GM23338 (cell line): ENCODE results near the gene SVBP. TPM values are rescaled to one million over a fixed set of nuclear protein-coding genes. Genes with fewer than 3 reads are reported as not detected.

Experiments used
- ATAC-seq: fragments of 200-7000 bp; cut with Tn5 transposase; 3 replicates; pipeline ENCODE4 v1.9.1; 2020
- DNase-seq: peaks from one replicate; pipeline ENCODE4 v3.0.0-alpha.2; 2015; ENCODE audit warnings: low spot score
- H2AFZ ChIP-seq: fragments of 200-600 bp; sonication (generic); 2 replicates; pipeline ENCODE4 v1.8.0; 2016; ENCODE audit warnings: antibody characterized with exemption, mild to moderate bottlenecking, moderate library complexity
- H3F3A ChIP-seq: fragments of 200-600 bp; sonication (generic); replicated peaks from 2 replicates; pipeline ENCODE4 v1.8.0; 2017; ENCODE audit warnings: antibody characterized with exemption, mixed run types, low read depth
- H3K27ac ChIP-seq: fragments of 200-600 bp; sonication (generic); 2 replicates; pipeline ENCODE4 v1.6.1; 2016; ENCODE audit warnings: low read depth
- H3K27me3 ChIP-seq: fragments of 200-600 bp; sonication (generic); 2 replicates; pipeline ENCODE4 v1.8.0; 2016; ENCODE audit warnings: mild to moderate bottlenecking, mixed run types, moderate library complexity; ENCODE audit not compliant: insufficient read depth
- H3K36me3 ChIP-seq: fragments of 200-600 bp; sonication (generic); 2 replicates; pipeline ENCODE4 v1.8.0; 2016; ENCODE audit warnings: mild to moderate bottlenecking; ENCODE audit not compliant: insufficient read depth
- H3K4me1 ChIP-seq: fragments of 200-600 bp; sonication (generic); 2 replicates; pipeline ENCODE4 v1.8.0; 2016; ENCODE audit warnings: mild to moderate bottlenecking, moderate library complexity; ENCODE audit not compliant: insufficient read depth
- H3K4me2 ChIP-seq: fragments of 200-600 bp; sonication (generic); 2 replicates; pipeline ENCODE4 v1.7.1; 2017; ENCODE audit warnings: mixed run types
- H3K4me3 ChIP-seq: fragments of 200-600 bp; sonication (generic); 2 replicates; pipeline ENCODE4 v1.6.1; 2016; ENCODE audit warnings: mixed run types
- H3K79me2 ChIP-seq: fragments of 200-600 bp; sonication (generic); replicated peaks from 2 replicates; pipeline ENCODE4 v1.8.0; 2017; ENCODE audit warnings: mild to moderate bottlenecking; ENCODE audit not compliant: insufficient read depth
- H3K9me2 ChIP-seq: fragments of 200-600 bp; sonication (generic); 2 replicates; pipeline ENCODE4 v1.8.0; 2017; ENCODE audit not compliant: insufficient read depth
- H4K20me1 ChIP-seq: fragments of 200-600 bp; sonication (generic); replicated peaks from 2 replicates; pipeline ENCODE4 v1.8.0; 2017; ENCODE audit warnings: mild to moderate bottlenecking; ENCODE audit not compliant: insufficient read depth
- H3K27ac Mint-ChIP-seq: 2 replicates; pipeline ENCODE4 v1.8.0; 2020; ENCODE audit warnings: inconsistent platforms, mild to moderate bottlenecking, moderate library complexity, mixed read lengths
- H3K27me3 Mint-ChIP-seq: 3 replicates; pipeline ENCODE4 v1.8.0; 2022; ENCODE audit warnings: low read depth, mild to moderate bottlenecking, moderate library complexity, mixed read lengths, inconsistent platforms; ENCODE audit not compliant: insufficient read depth, poor library complexity
- H3K36me3 Mint-ChIP-seq: 3 replicates; pipeline ENCODE4 v1.8.0; 2021; ENCODE audit warnings: low read depth, mild to moderate bottlenecking, inconsistent platforms, moderate library complexity, mixed read lengths
- H3K4me1 Mint-ChIP-seq: 3 replicates; pipeline ENCODE4 v1.8.0; 2020; ENCODE audit warnings: mild to moderate bottlenecking, inconsistent platforms, mixed read lengths
- H3K4me3 Mint-ChIP-seq: 3 replicates; pipeline ENCODE4 v1.8.0; 2021; ENCODE audit warnings: moderate library complexity, mild to moderate bottlenecking, inconsistent platforms, mixed read lengths
- H3K9me3 Mint-ChIP-seq: 3 replicates; pipeline ENCODE4 v1.8.0; 2020; ENCODE audit warnings: moderate library complexity, mild to moderate bottlenecking, inconsistent platforms, mixed read lengths
- ZNF331 ChIP-seq: fragments of 250-450 bp; sonication (Bioruptor Pico); IDR thresholded peaks from 2 replicates; pipeline ENCODE4 v1.5.0; 2020; ENCODE audit warnings: low read depth, mild to moderate bottlenecking, moderate library complexity
- ZNF462 ChIP-seq: fragments of 250-450 bp; sonication (Bioruptor Pico); IDR thresholded peaks from 2 replicates; pipeline ENCODE4 v1.5.0; 2020; ENCODE audit warnings: mild to moderate bottlenecking, moderate library complexity
- polyA plus RNA-seq: library from polyadenylated mRNA; unstranded; fragments of >200 nt; fragmentation: Nextera tagmentation; extraction: Ambion mirVana; gene quantifications from 2 replicates; pipeline ENCODE4 v1.2.1, GENCODE V29; 2016
- total RNA-seq: library from RNA; depleted of rRNA; stranded (reverse); fragments of >200 nt; shearing (Covaris generic); gene quantifications from 2 replicates; pipeline ENCODE4 v1.2.3, GENCODE V29; 2014

Gene SVBP
- total and polyA plus RNA-seq, 2 experiments from 2014 or later: 22.1 to 82.1 TPM

- ATAC-seq: no peak
These were observed 36.1 kb upstream of the SVBP start for GRCh38 chr1:42853116-42853884.

More at GRCh38 chr1:42853116-42853884, 36.1 kb upstream of the SVBP start:
- Histone ChIP-seq H2AFZ (no peak overlapping the region), H3K4me3 (no peak overlapping the region), H4K20me1 (0 out of 2 replicates have a peak, but pooled peaks cover 3% of the 10 kb centered on the region), H3K4me1 (peaks cover 3% of the 10 kb centered on the region), H3F3A (no peaks in the 10 kb centered on the region), H3K9me2 (no peaks in the 10 kb centered on the region; the same call in 1 of the 2 replicates), H3K4me2 (no peak overlapping the region), H3K27me3 (no peaks in the 10 kb centered on the region), H3K36me3 (peaks cover 14% of the 10 kb centered on the region; the same call in 1 of the 2 replicates), H3K79me2 (peaks cover 11% of the 10 kb centered on the region; the same call in 1 of the 2 replicates), H3K27ac (no peak overlapping the region; the same call in 1 of the 2 replicates)
- Mint-ChIP-seq H3K27ac (no peak overlapping the region), H3K27me3 (peaks cover 7% of the 10 kb centered on the region), H3K36me3 (peaks cover 39% of the 10 kb centered on the region), H3K9me3 (no peaks in the 10 kb centered on the region; the same call in 1 of the 3 replicates), H3K4me3 (no peak overlapping the region), H3K4me1 (peaks cover 3% of the 10 kb centered on the region; the same call in 2 of the 3 replicates)
- no peak for DNase-seq
- no peak for TF ChIP-seq ZNF331 (CRISPR knock-in tag)
- no peak for TF ChIP-seq ZNF462 (CRISPR knock-in tag)
